SU-DHL-6 (cell line): ENCODE measurements around the gene SPINT2.

Experiments
- CTCF ChIP-seq: fragments of 200-600 bp; sonication (generic); IDR thresholded peaks from one replicate; pipeline ENCODE4 v1.5.1; 2017; ENCODE audit warnings: antibody characterized with exemption, mild to moderate bottlenecking, low read length, moderate library complexity; ENCODE audit not compliant: insufficient read depth, poor library complexity, severe bottlenecking
- EZH2phosphoT487 ChIP-seq: fragments of 200-600 bp; sonication (generic), shearing (Covaris generic); conservative IDR thresholded peaks from 2 replicates; pipeline ENCODE4 v1.6.1; 2018; ENCODE audit warnings: mild to moderate bottlenecking, antibody characterized with exemption, low read length, moderate library complexity, mixed read lengths

- TF ChIP-seq CTCF (no peak), EZH2phosphoT487 (no peak)
These were observed 27.5 kb downstream of the SPINT2 start for GRCh38 chr19:38291855-38292254.
